ENCODE measurements around the gene KIAA0753.

KIAA0753 gene

GRCh38 chr17:6558932-6559752, 81.4 kb downstream of the KIAA0753 start:
- H3K27me3 ChIP-seq (ENCODE audit: control insufficient read depth, low read length), result peaks cover 20% of the 10 kb centered on the region
- H4K20me1 ChIP-seq (ENCODE audit: control insufficient read depth, insufficient read depth, low read depth, low read length), result no peaks in the 10 kb centered on the region
- no peaks in the 10 kb centered on the region for H3K79me2 ChIP-seq (ENCODE audit: control insufficient read depth, low read length)

GRCh38 chr17:6558276-6558675, 82.2 kb downstream of the KIAA0753 start:
- H3K4me3 ChIP-seq (ENCODE audit: low read length), result no peak overlapping the region
- H3K27me3 ChIP-seq (ENCODE audit: control insufficient read depth, low read length), result peaks cover 24% of the 10 kb centered on the region
- no peaks in the 10 kb centered on the region for H4K20me1 ChIP-seq (ENCODE audit: control insufficient read depth, insufficient read depth, low read depth, low read length)
- TF ChIP-seq EZH2phosphoT487 (IDR thresholded peaks at IDR 0.05; ENCODE audit: borderline replicate concordance, low read length) (no peak), CTCF (IDR thresholded peaks at IDR 0.05; ENCODE audit: low read depth, low read length, poor library complexity, severe bottlenecking) (no peak)
- H3F3A ChIP-seq (ENCODE audit: control insufficient read depth, insufficient read depth), result no peaks in the 10 kb centered on the region
- H3K4me2 ChIP-seq (ENCODE audit: low read length), result no peak overlapping the region
- H3K36me3 ChIP-seq (ENCODE audit: control insufficient read depth, low read length), result no peaks in the 10 kb centered on the region
- no peaks in the 10 kb centered on the region for H3K4me1 ChIP-seq (ENCODE audit: control insufficient read depth, low read length)
- H3K9me3 ChIP-seq (ENCODE audit: control insufficient read depth, insufficient read depth, low read length), result no peaks in the 10 kb centered on the region
- H3K27ac ChIP-seq (ENCODE audit: low read depth, low read length), result no peak overlapping the region
- no peaks in the 10 kb centered on the region for H3K79me2 ChIP-seq (ENCODE audit: control insufficient read depth, low read length)
- no peaks in the 10 kb centered on the region for H3K9me2 ChIP-seq (replicated peaks; ENCODE audit: control insufficient read depth, low read length)

More at GRCh38 chr17:6558932-6559752, 81.4 kb downstream of the KIAA0753 start:
- Histone ChIP-seq H3K27ac (ENCODE audit: low read depth, low read length) (no peak overlapping the region), H3F3A (ENCODE audit: control insufficient read depth, insufficient read depth) (no peaks in the 10 kb centered on the region), H3K4me2 (ENCODE audit: low read length) (no peak overlapping the region), H3K36me3 (ENCODE audit: control insufficient read depth, low read length) (no peaks in the 10 kb centered on the region), H3K9me2 (replicated peaks; ENCODE audit: control insufficient read depth, low read length) (no peaks in the 10 kb centered on the region), H3K4me1 (ENCODE audit: control insufficient read depth, low read length) (no peaks in the 10 kb centered on the region), H3K4me3 (ENCODE audit: low read length) (no peak overlapping the region), H3K9me3 (ENCODE audit: control insufficient read depth, insufficient read depth, low read length) (no peaks in the 10 kb centered on the region)
- TF ChIP-seq CTCF (IDR thresholded peaks at IDR 0.05; ENCODE audit: low read depth, low read length, poor library complexity, severe bottlenecking), result no peak
- TF ChIP-seq EZH2phosphoT487 (IDR thresholded peaks at IDR 0.05; ENCODE audit: borderline replicate concordance, low read length), result no peak

GRCh38 chr17:6557040-6557438, 83.5 kb downstream of the KIAA0753 start:
- no peak overlapping the region for H3K4me2 ChIP-seq (ENCODE audit: low read length)
- H3K4me3 ChIP-seq (ENCODE audit: low read length), result no peak overlapping the region
- no peak overlapping the region for H3K27ac ChIP-seq (ENCODE audit: low read depth, low read length)
- H3K9me2 ChIP-seq (replicated peaks; ENCODE audit: control insufficient read depth, low read length), result no peaks in the 10 kb centered on the region
- no peaks in the 10 kb centered on the region for H3K36me3 ChIP-seq (ENCODE audit: control insufficient read depth, low read length)
- no peaks in the 10 kb centered on the region for H4K20me1 ChIP-seq (ENCODE audit: control insufficient read depth, insufficient read depth, low read depth, low read length)
- no peaks in the 10 kb centered on the region for H3F3A ChIP-seq (ENCODE audit: control insufficient read depth, insufficient read depth)
- H3K4me1 ChIP-seq (ENCODE audit: control insufficient read depth, low read length), result no peaks in the 10 kb centered on the region
- TF ChIP-seq CTCF (IDR thresholded peaks at IDR 0.05; ENCODE audit: low read depth, low read length, poor library complexity, severe bottlenecking), result no peak
- no peak for TF ChIP-seq EZH2phosphoT487 (IDR thresholded peaks at IDR 0.05; ENCODE audit: borderline replicate concordance, low read length)
- H3K27me3 ChIP-seq (ENCODE audit: control insufficient read depth, low read length), result peaks cover 24% of the 10 kb centered on the region
- no peaks in the 10 kb centered on the region for H3K9me3 ChIP-seq (ENCODE audit: control insufficient read depth, insufficient read depth, low read length)
- no peaks in the 10 kb centered on the region for H3K79me2 ChIP-seq (ENCODE audit: control insufficient read depth, low read length)
